GM23338 (cell line): ENCODE results near the gene IFNLR1. TPM values are rescaled to one million over a fixed set of nuclear protein-coding genes. Genes with fewer than 3 reads are reported as not detected.

Experiments
- ATAC-seq: fragments of 200-7000 bp; cut with Tn5 transposase; 3 replicates; pipeline ENCODE4 v1.9.1; 2020
- DNase-seq: peaks from one replicate; pipeline ENCODE4 v3.0.0-alpha.2; 2015; ENCODE audit warnings: low spot score
- H2AFZ ChIP-seq: fragments of 200-600 bp; sonication (generic); 2 replicates; pipeline ENCODE4 v1.8.0; 2016; ENCODE audit warnings: antibody characterized with exemption, mild to moderate bottlenecking, moderate library complexity
- H3F3A ChIP-seq: fragments of 200-600 bp; sonication (generic); replicated peaks from 2 replicates; pipeline ENCODE4 v1.8.0; 2017; ENCODE audit warnings: antibody characterized with exemption, mixed run types, low read depth
- H3K27ac ChIP-seq: fragments of 200-600 bp; sonication (generic); 2 replicates; pipeline ENCODE4 v1.6.1; 2016; ENCODE audit warnings: low read depth
- H3K27me3 ChIP-seq: fragments of 200-600 bp; sonication (generic); 2 replicates; pipeline ENCODE4 v1.8.0; 2016; ENCODE audit warnings: mild to moderate bottlenecking, mixed run types, moderate library complexity; ENCODE audit not compliant: insufficient read depth
- H3K36me3 ChIP-seq: fragments of 200-600 bp; sonication (generic); 2 replicates; pipeline ENCODE4 v1.8.0; 2016; ENCODE audit warnings: mild to moderate bottlenecking; ENCODE audit not compliant: insufficient read depth
- H3K4me1 ChIP-seq: fragments of 200-600 bp; sonication (generic); 2 replicates; pipeline ENCODE4 v1.8.0; 2016; ENCODE audit warnings: mild to moderate bottlenecking, moderate library complexity; ENCODE audit not compliant: insufficient read depth
- H3K4me2 ChIP-seq: fragments of 200-600 bp; sonication (generic); 2 replicates; pipeline ENCODE4 v1.7.1; 2017; ENCODE audit warnings: mixed run types
- H3K4me3 ChIP-seq: fragments of 200-600 bp; sonication (generic); 2 replicates; pipeline ENCODE4 v1.6.1; 2016; ENCODE audit warnings: mixed run types
- H3K79me2 ChIP-seq: fragments of 200-600 bp; sonication (generic); replicated peaks from 2 replicates; pipeline ENCODE4 v1.8.0; 2017; ENCODE audit warnings: mild to moderate bottlenecking; ENCODE audit not compliant: insufficient read depth
- H3K9me2 ChIP-seq: fragments of 200-600 bp; sonication (generic); 2 replicates; pipeline ENCODE4 v1.8.0; 2017; ENCODE audit not compliant: insufficient read depth
- H4K20me1 ChIP-seq: fragments of 200-600 bp; sonication (generic); replicated peaks from 2 replicates; pipeline ENCODE4 v1.8.0; 2017; ENCODE audit warnings: mild to moderate bottlenecking; ENCODE audit not compliant: insufficient read depth
- H3K27ac Mint-ChIP-seq: 2 replicates; pipeline ENCODE4 v1.8.0; 2020; ENCODE audit warnings: inconsistent platforms, mild to moderate bottlenecking, moderate library complexity, mixed read lengths
- H3K27me3 Mint-ChIP-seq: 3 replicates; pipeline ENCODE4 v1.8.0; 2022; ENCODE audit warnings: low read depth, mild to moderate bottlenecking, moderate library complexity, mixed read lengths, inconsistent platforms; ENCODE audit not compliant: insufficient read depth, poor library complexity
- H3K36me3 Mint-ChIP-seq: 3 replicates; pipeline ENCODE4 v1.8.0; 2021; ENCODE audit warnings: low read depth, mild to moderate bottlenecking, inconsistent platforms, moderate library complexity, mixed read lengths
- H3K4me1 Mint-ChIP-seq: 3 replicates; pipeline ENCODE4 v1.8.0; 2020; ENCODE audit warnings: mild to moderate bottlenecking, inconsistent platforms, mixed read lengths
- H3K4me3 Mint-ChIP-seq: 3 replicates; pipeline ENCODE4 v1.8.0; 2021; ENCODE audit warnings: moderate library complexity, mild to moderate bottlenecking, inconsistent platforms, mixed read lengths
- H3K9me3 Mint-ChIP-seq: 3 replicates; pipeline ENCODE4 v1.8.0; 2020; ENCODE audit warnings: moderate library complexity, mild to moderate bottlenecking, inconsistent platforms, mixed read lengths
- CREB1 ChIP-seq: fragments of 250-450 bp; sonication (Bioruptor Pico); IDR thresholded peaks from 2 replicates; pipeline ENCODE4 v1.5.0; 2020; ENCODE audit warnings: low read depth, mild to moderate bottlenecking, moderate library complexity
- EZH2 ChIP-seq: fragments of 200-600 bp; sonication (generic); IDR thresholded peaks from one replicate; pipeline ENCODE4 v1.8.0; 2017; ENCODE audit warnings: antibody characterized with exemption, mild to moderate bottlenecking, low read depth; ENCODE audit not compliant: unreplicated experiment
- EZH2phosphoT487 ChIP-seq: fragments of 200-600 bp; sonication (generic); IDR thresholded peaks from one replicate; pipeline ENCODE4 v1.8.1; 2018; ENCODE audit warnings: antibody characterized with exemption; ENCODE audit not compliant: unreplicated experiment
- JUNB ChIP-seq: IDR thresholded peaks from one replicate; pipeline ENCODE4 v1.6.1; 2016; ENCODE audit warnings: antibody characterized with exemption; ENCODE audit not compliant: unreplicated experiment
- NANOG ChIP-seq: IDR thresholded peaks from 2 replicates; pipeline ENCODE4 v1.6.1; 2016; ENCODE audit warnings: antibody characterized with exemption, borderline replicate concordance
- POLR2AphosphoS5 ChIP-seq: IDR thresholded peaks from 2 replicates; pipeline ENCODE4 v1.6.1; 2016; ENCODE audit warnings: antibody characterized with exemption, low read depth
- STAT1 ChIP-seq: IDR thresholded peaks from one replicate; pipeline ENCODE4 v1.6.1; 2016; ENCODE audit warnings: antibody characterized with exemption; ENCODE audit not compliant: unreplicated experiment
- ZNF114 ChIP-seq: fragments of 250-450 bp; sonication (Bioruptor Pico); IDR thresholded peaks from 2 replicates; pipeline ENCODE4 v1.5.0; 2020; ENCODE audit warnings: mild to moderate bottlenecking, moderate library complexity
- ZNF331 ChIP-seq: fragments of 250-450 bp; sonication (Bioruptor Pico); IDR thresholded peaks from 2 replicates; pipeline ENCODE4 v1.5.0; 2020; ENCODE audit warnings: low read depth, mild to moderate bottlenecking, moderate library complexity
- polyA plus RNA-seq: library from polyadenylated mRNA; unstranded; fragments of >200 nt; fragmentation: Nextera tagmentation; extraction: Ambion mirVana; gene quantifications from 2 replicates; pipeline ENCODE4 v1.2.1, GENCODE V29; 2016
- total RNA-seq: library from RNA; depleted of rRNA; stranded (reverse); fragments of >200 nt; shearing (Covaris generic); gene quantifications from 2 replicates; pipeline ENCODE4 v1.2.3, GENCODE V29; 2014
- TF ChIP-seq, protein P1 (sequence below): IDR thresholded peaks from 2 replicates; pipeline ENCODE4 v1.6.1; 2016; ENCODE audit warnings: antibody characterized with exemption
- TF ChIP-seq, protein P2 (sequence below): IDR thresholded peaks from one replicate; pipeline ENCODE4 v1.6.1; 2018; ENCODE audit warnings: antibody characterized with exemption; ENCODE audit not compliant: unreplicated experiment
- TF ChIP-seq, protein P3 (sequence below): fragments of 250-450 bp; sonication (Bioruptor Pico); IDR thresholded peaks from 2 replicates; pipeline ENCODE4 v1.5.0; 2020; ENCODE audit warnings: mild to moderate bottlenecking, moderate library complexity
- TF ChIP-seq, protein P4 (sequence below), 2 experiments: fragments of 200-600 bp in 1 of 2; sonication (generic) in 1 of 2; conservative IDR thresholded peaks; 2 replicates each; pipeline versions ENCODE4 v1.5.1 to v1.6.1; 2016 to 2017; ENCODE audit warnings: antibody characterized with exemption in 2 of 2, low read depth in 2 of 2, mild to moderate bottlenecking in 2 of 2, moderate library complexity in 1 of 2

The IFNLR1 gene
- total and polyA plus RNA-seq, 2 experiments from 2014 or later = 4.2 to 6.2 TPM

DNA sequence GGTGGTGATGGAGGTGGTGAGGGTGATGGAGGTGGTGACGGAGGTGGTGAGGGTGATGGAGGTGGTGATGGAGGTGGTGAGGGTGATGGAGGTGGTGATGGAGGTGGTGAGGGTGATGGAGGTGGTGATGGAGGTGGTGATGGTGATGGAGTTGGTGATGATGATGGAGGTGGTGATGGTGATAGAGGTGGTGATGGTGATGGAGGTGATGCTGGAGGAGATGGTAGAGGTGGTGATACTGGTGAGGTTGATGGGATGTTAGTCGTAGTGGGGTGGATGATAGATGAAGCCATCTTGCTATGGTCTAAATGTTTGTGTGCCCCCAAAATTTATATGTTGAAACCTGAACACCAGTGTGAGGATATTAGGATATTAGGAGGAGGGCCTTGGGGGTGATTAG is 25.3 kb upstream of the IFNLR1 start:
- Mint-ChIP-seq H3K9me3 (peaks cover 6% of the 10 kb centered on the region), H3K27me3 (no peaks in the 10 kb centered on the region), H3K4me1 (peaks cover 9% of the 10 kb centered on the region), H3K36me3 (no peaks in the 10 kb centered on the region), H3K27ac (no peak overlapping the region), H3K4me3 (no peak overlapping the region)
- no peak overlapping the region for H3K4me3 ChIP-seq
- H3K36me3 ChIP-seq = no peaks in the 10 kb centered on the region
- no peak overlapping the region for H3K4me2 ChIP-seq
- ATAC-seq = no peak
- H3K79me2 ChIP-seq = no peaks in the 10 kb centered on the region
- no peaks in the 10 kb centered on the region for H3F3A ChIP-seq
- no peak for DNase-seq
- no peak for TF ChIP-seq EZH2phosphoT487
- no peak for TF ChIP-seq STAT1
- no peak for TF ChIP-seq NANOG
- TF ChIP-seq ZNF331 (CRISPR knock-in tag) = no peak
- TF ChIP-seq, protein P1, sequence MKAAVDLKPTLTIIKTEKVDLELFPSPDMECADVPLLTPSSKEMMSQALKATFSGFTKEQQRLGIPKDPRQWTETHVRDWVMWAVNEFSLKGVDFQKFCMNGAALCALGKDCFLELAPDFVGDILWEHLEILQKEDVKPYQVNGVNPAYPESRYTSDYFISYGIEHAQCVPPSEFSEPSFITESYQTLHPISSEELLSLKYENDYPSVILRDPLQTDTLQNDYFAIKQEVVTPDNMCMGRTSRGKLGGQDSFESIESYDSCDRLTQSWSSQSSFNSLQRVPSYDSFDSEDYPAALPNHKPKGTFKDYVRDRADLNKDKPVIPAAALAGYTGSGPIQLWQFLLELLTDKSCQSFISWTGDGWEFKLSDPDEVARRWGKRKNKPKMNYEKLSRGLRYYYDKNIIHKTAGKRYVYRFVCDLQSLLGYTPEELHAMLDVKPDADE = no peak
- TF ChIP-seq, protein P2, sequence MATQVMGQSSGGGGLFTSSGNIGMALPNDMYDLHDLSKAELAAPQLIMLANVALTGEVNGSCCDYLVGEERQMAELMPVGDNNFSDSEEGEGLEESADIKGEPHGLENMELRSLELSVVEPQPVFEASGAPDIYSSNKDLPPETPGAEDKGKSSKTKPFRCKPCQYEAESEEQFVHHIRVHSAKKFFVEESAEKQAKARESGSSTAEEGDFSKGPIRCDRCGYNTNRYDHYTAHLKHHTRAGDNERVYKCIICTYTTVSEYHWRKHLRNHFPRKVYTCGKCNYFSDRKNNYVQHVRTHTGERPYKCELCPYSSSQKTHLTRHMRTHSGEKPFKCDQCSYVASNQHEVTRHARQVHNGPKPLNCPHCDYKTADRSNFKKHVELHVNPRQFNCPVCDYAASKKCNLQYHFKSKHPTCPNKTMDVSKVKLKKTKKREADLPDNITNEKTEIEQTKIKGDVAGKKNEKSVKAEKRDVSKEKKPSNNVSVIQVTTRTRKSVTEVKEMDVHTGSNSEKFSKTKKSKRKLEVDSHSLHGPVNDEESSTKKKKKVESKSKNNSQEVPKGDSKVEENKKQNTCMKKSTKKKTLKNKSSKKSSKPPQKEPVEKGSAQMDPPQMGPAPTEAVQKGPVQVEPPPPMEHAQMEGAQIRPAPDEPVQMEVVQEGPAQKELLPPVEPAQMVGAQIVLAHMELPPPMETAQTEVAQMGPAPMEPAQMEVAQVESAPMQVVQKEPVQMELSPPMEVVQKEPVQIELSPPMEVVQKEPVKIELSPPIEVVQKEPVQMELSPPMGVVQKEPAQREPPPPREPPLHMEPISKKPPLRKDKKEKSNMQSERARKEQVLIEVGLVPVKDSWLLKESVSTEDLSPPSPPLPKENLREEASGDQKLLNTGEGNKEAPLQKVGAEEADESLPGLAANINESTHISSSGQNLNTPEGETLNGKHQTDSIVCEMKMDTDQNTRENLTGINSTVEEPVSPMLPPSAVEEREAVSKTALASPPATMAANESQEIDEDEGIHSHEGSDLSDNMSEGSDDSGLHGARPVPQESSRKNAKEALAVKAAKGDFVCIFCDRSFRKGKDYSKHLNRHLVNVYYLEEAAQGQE = no peak
- TF ChIP-seq JUNB = no peak
- TF ChIP-seq POLR2AphosphoS5 = no peak
- TF ChIP-seq EZH2 = no peak
- TF ChIP-seq CREB1 (CRISPR knock-in tag) = no peak
- TF ChIP-seq, protein P3, sequence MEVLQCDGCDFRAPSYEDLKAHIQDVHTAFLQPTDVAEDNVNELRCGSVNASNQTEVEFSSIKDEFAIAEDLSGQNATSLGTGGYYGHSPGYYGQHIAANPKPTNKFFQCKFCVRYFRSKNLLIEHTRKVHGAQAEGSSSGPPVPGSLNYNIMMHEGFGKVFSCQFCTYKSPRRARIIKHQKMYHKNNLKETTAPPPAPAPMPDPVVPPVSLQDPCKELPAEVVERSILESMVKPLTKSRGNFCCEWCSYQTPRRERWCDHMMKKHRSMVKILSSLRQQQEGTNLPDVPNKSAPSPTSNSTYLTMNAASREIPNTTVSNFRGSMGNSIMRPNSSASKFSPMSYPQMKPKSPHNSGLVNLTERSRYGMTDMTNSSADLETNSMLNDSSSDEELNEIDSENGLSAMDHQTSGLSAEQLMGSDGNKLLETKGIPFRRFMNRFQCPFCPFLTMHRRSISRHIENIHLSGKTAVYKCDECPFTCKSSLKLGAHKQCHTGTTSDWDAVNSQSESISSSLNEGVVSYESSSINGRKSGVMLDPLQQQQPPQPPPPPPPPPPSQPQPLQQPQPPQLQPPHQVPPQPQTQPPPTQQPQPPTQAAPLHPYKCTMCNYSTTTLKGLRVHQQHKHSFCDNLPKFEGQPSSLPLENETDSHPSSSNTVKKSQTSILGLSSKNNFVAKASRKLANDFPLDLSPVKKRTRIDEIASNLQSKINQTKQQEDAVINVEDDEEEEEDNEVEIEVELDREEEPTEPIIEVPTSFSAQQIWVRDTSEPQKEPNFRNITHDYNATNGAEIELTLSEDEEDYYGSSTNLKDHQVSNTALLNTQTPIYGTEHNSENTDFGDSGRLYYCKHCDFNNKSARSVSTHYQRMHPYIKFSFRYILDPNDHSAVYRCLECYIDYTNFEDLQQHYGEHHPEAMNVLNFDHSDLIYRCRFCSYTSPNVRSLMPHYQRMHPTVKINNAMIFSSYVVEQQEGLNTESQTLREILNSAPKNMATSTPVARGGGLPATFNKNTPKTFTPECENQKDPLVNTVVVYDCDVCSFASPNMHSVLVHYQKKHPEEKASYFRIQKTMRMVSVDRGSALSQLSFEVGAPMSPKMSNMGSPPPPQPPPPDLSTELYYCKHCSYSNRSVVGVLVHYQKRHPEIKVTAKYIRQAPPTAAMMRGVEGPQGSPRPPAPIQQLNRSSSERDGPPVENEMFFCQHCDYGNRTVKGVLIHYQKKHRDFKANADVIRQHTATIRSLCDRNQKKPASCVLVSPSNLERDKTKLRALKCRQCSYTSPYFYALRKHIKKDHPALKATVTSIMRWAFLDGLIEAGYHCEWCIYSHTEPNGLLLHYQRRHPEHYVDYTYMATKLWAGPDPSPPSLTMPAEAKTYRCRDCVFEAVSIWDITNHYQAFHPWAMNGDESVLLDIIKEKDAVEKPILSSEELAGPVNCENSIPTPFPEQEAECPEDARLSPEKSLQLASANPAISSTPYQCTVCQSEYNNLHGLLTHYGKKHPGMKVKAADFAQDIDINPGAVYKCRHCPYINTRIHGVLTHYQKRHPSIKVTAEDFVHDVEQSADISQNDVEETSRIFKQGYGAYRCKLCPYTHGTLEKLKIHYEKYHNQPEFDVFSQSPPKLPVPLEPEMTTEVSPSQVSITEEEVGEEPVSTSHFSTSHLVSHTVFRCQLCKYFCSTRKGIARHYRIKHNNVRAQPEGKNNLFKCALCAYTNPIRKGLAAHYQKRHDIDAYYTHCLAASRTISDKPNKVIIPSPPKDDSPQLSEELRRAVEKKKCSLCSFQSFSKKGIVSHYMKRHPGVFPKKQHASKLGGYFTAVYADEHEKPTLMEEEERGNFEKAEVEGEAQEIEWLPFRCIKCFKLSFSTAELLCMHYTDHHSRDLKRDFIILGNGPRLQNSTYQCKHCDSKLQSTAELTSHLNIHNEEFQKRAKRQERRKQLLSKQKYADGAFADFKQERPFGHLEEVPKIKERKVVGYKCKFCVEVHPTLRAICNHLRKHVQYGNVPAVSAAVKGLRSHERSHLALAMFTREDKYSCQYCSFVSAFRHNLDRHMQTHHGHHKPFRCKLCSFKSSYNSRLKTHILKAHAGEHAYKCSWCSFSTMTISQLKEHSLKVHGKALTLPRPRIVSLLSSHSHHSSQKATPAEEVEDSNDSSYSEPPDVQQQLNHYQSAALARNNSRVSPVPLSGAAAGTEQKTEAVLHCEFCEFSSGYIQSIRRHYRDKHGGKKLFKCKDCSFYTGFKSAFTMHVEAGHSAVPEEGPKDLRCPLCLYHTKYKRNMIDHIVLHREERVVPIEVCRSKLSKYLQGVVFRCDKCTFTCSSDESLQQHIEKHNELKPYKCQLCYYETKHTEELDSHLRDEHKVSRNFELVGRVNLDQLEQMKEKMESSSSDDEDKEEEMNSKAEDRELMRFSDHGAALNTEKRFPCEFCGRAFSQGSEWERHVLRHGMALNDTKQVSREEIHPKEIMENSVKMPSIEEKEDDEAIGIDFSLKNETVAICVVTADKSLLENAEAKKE = no peak
- TF ChIP-seq, protein P4, sequence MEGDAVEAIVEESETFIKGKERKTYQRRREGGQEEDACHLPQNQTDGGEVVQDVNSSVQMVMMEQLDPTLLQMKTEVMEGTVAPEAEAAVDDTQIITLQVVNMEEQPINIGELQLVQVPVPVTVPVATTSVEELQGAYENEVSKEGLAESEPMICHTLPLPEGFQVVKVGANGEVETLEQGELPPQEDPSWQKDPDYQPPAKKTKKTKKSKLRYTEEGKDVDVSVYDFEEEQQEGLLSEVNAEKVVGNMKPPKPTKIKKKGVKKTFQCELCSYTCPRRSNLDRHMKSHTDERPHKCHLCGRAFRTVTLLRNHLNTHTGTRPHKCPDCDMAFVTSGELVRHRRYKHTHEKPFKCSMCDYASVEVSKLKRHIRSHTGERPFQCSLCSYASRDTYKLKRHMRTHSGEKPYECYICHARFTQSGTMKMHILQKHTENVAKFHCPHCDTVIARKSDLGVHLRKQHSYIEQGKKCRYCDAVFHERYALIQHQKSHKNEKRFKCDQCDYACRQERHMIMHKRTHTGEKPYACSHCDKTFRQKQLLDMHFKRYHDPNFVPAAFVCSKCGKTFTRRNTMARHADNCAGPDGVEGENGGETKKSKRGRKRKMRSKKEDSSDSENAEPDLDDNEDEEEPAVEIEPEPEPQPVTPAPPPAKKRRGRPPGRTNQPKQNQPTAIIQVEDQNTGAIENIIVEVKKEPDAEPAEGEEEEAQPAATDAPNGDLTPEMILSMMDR (conservative IDR thresholded peaks at IDR 0.05; ENCODE audit: low read depth in 2 of 2) = no peak
- TF ChIP-seq ZNF114 (CRISPR knock-in tag) = no peak
- H2AFZ ChIP-seq = no peak overlapping the region
- H3K27me3 ChIP-seq = no peaks in the 10 kb centered on the region
- no peaks in the 10 kb centered on the region for H3K4me1 ChIP-seq
- H3K9me2 ChIP-seq = no peaks in the 10 kb centered on the region
- no peaks in the 10 kb centered on the region for H4K20me1 ChIP-seq
- H3K27ac ChIP-seq = no peak overlapping the region
